ENCODE data around the gene MX2.
"Not testable (repeated sequence)": the region's sequence is repeated elsewhere in the genome, so short reads cannot be mapped to it uniquely, and the experiment has no call there.

MX2 gene

DNA sequence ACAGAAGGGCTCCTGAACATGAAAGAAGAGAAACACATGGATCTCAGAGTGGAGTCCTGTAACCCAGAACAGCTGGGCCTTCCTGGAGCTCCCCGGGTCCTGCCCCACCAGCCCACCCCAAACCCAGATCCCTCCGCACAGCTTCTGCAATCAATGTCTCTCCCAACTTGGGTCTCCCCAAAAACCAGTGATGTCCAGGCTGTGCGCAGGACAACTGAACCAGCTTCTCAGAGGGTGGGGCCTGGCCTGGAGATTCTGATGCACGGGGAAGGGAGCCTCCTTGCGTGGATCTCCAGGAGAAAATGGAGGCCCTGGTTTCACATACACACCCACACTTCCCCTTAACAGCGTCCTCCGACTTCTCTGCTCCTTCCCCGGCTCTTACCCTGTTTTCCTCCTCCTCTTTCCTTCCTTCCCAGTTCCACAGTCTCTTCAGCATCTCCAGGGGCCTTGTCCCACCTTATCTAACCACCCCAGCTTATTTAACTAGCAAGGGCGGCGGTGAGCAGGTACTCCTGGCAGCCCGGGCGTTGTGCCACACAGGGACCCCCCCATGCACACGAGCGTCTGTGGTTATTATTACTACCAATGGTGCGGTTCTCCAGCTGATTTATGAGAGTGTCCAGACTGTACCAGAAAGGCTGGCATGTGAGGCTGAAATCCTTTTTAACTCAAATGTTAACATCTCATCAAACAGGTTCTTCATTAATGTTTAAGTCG lies 11.2 kb upstream of the MX2 start:
- TF ChIP-seq, protein P1, sequence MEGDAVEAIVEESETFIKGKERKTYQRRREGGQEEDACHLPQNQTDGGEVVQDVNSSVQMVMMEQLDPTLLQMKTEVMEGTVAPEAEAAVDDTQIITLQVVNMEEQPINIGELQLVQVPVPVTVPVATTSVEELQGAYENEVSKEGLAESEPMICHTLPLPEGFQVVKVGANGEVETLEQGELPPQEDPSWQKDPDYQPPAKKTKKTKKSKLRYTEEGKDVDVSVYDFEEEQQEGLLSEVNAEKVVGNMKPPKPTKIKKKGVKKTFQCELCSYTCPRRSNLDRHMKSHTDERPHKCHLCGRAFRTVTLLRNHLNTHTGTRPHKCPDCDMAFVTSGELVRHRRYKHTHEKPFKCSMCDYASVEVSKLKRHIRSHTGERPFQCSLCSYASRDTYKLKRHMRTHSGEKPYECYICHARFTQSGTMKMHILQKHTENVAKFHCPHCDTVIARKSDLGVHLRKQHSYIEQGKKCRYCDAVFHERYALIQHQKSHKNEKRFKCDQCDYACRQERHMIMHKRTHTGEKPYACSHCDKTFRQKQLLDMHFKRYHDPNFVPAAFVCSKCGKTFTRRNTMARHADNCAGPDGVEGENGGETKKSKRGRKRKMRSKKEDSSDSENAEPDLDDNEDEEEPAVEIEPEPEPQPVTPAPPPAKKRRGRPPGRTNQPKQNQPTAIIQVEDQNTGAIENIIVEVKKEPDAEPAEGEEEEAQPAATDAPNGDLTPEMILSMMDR (IDR thresholded peaks at IDR 0.05) = no peak
- peaks cover 32 to 33% of the 10 kb centered on the region in 2 experiments for H3K4me1 ChIP-seq (ENCODE audit: control insufficient read depth in 1 of 2, insufficient read depth in 1 of 2, low read depth in 1 of 2, low read length in 1 of 2)
- no peak overlapping the region for H3K4me3 ChIP-seq (ENCODE audit: low read depth in 1 of 2, low read length in 1 of 2)
- no peaks in the 10 kb centered on the region for H3K9me3 ChIP-seq
- H3K27ac ChIP-seq = no peak overlapping the region
- no peaks in the 10 kb centered on the region for H3K36me3 ChIP-seq
- H3K27me3 ChIP-seq = no peaks in the 10 kb centered on the region

DNA sequence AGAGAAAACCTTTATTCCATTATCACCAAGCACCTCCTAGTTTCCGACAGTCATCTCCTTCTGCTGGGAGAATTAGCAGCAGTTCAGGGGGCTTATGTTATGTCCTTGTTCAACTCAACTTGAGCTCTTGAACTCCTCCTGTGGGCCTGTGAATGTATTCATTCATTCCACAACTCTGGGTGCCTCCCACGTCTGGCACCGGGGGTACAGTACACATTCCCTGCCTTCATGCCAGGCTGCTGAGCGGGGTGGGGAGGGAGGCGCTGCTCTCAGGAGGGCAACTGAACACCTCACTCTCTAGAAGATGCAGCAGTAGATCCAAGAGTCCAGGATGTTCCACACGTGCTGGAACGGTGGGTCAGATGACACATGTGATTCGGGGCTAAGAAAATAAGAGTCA lies 4.3 kb upstream of the MX2 start:
- TF ChIP-seq, protein P1 (IDR thresholded peaks at IDR 0.05) = no peak
- Histone ChIP-seq H3K9me3 (no peaks in the 10 kb centered on the region), H3K27ac (no peak overlapping the region), H3K4me1 (ENCODE audit: control insufficient read depth in 1 of 2, insufficient read depth in 1 of 2, low read depth in 1 of 2, low read length in 1 of 2) (peaks cover 29 to 33% of the 10 kb centered on the region in 2 experiments), H3K36me3 (no peaks in the 10 kb centered on the region), H3K4me3 (ENCODE audit: low read depth in 1 of 2, low read length in 1 of 2) (no peak overlapping the region), H3K27me3 (no peaks in the 10 kb centered on the region)

DNA sequence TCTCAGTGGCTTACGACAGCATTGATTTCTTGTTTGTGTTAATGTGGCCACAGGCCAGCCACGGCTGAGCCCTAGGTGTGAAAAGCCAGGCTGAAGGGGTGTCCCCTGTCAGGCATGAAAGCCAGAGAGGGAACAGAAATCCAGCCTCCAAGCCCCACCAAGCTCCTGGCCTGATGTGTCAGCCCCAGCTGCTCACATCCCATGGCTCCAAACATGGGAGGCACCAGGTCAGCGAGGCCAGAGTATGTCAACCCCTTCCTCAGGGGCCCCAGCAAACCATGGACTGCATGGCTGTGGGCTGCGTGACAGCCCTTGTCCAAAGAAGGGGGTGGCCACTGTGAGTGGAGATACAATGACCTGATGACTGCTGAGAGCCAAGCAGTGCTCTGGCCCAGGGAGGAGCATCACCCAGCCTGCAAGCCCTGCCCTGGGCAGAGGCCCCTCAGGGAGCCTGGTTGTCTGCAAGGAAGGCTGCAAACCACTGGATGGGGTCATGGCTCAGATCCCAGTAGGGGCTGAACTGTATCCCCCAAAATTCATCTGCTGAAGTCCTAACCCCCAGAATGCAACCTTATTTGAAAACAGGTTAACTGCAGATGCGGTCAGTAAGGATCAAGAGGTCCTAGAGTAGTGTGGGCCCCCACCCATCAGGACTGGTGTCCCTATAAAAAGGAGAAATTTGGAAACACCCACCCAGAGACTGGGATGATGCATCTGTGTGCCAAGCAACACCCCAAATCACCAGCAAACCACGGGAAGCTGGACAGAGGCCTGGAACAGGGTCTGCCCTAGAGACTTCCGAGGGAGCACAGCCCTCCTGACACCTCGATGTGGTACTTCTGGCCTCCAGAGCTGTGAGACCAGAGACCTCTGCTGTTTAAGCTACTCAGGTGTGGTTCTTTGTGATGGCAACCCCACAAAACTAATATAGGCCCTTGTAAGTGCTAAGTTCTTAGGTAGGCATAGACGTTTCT lies 3.3 kb upstream of the MX2 start:
- Histone ChIP-seq H3K9me3 (no peaks in the 10 kb centered on the region), H3K27ac (no peak overlapping the region), H3K27me3 (no peaks in the 10 kb centered on the region), H3K4me3 (ENCODE audit: low read depth in 1 of 2, low read length in 1 of 2) (no peak overlapping the region), H3K4me1 (ENCODE audit: control insufficient read depth in 1 of 2, insufficient read depth in 1 of 2, low read depth in 1 of 2, low read length in 1 of 2) (peaks cover 36 to 42% of the 10 kb centered on the region in 2 experiments), H3K36me3 (peaks cover 4% of the 10 kb centered on the region)
- TF ChIP-seq, protein P1 (IDR thresholded peaks at IDR 0.05) = no peak

DNA sequence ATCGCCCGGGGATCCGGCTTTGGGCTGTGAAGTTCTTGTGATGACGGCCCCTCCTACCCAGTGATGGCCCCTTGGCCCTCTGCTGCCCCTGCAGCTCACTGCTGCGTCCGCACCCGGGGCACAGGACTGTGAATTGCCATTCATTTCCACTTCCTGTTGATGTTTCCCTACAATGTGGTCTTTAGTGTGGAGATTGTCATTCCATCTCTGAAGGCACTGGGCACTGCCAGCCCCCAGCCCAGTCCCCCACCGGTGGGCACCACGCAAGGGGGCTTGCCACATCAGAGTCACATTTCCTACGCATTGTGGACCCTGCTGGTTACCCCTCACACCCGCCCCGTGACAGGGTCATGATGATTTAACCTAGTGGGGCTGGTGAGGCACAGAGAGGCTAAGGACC lies 2.5 kb upstream of the MX2 start:
- H3K27ac ChIP-seq = no peak overlapping the region
- no peak overlapping the region for H3K4me3 ChIP-seq (ENCODE audit: low read depth in 1 of 2, low read length in 1 of 2)
- H3K27me3 ChIP-seq = no peaks in the 10 kb centered on the region
- TF ChIP-seq, protein P1 (IDR thresholded peaks at IDR 0.05) = no peak
- no peaks in the 10 kb centered on the region for H3K9me3 ChIP-seq
- peaks cover 12% of the 10 kb centered on the region for H3K36me3 ChIP-seq
- H3K4me1 ChIP-seq (ENCODE audit: control insufficient read depth in 1 of 2, insufficient read depth in 1 of 2, low read depth in 1 of 2, low read length in 1 of 2) = peaks cover 44 to 50% of the 10 kb centered on the region in 2 experiments

DNA sequence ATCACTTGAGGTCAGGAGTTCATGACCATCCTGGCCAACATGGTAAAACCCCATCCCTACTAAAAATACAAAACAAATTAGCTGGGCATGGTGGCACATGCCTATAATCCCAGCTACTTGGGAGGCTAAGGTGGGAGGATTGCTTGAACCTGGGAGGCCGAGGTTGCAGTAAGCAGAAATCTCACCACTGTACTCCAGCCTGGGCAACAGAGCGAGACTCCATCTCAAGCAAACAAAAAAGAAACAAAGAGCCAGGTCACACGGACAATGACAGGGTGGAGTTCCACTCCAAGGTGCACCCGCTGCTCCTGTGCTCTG lies 2.1 kb upstream of the MX2 start:
- H3K27me3 ChIP-seq; H3K4me3 ChIP-seq (ENCODE audit: low read depth in 1 of 2, low read length in 1 of 2); H3K9me3 ChIP-seq: not testable (repeated sequence)
- Histone ChIP-seq H3K4me1 (ENCODE audit: control insufficient read depth in 1 of 2, insufficient read depth in 1 of 2, low read depth in 1 of 2, low read length in 1 of 2) (peaks cover 48 to 55% of the 10 kb centered on the region in 2 experiments), H3K27ac (peak overlapping the region; percentile 95), H3K36me3 (peaks cover 16% of the 10 kb centered on the region)
